ENCODE measurements around the gene PANK1.

DNA sequence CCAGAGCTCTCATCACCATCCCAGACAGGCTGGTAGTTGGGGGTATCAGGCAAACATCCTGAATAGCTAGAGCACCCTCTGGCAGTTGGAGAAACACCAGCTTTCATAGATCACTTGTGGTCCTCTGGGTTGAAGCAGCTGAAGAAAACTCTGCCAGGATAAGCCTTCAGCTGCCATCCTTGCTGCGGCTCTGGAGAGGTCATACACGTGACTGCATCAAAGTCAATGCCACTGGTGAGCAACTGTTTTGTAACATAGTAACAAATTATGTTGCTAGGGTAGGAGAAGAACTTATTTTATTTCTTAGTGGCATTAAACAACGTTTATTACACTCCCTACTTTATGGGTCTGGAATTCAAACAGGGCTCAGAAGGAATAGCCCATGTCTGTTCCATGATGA, 19.2 kb upstream of the PANK1 start:
- TF ChIP-seq CTCF (IDR thresholded peaks at IDR 0.05; ENCODE audit: poor library complexity) (no peak), EZH2 (IDR thresholded peaks at IDR 0.05; ENCODE audit: borderline replicate concordance) (no peak)
